Nucleus accumbens (tissue), 56 donors: ENCODE measurements around the gene CPLX1.
"Not testable (repeated sequence)": the region's sequence is repeated elsewhere in the genome, so short reads cannot be mapped to it uniquely, and the experiment has no call there.

ENCODE experiments used
- DNase-seq, 56 donors: peaks; one replicate each; lab custom pipeline; 2025; lab: John Stamatoyannopoulos, UW

The CPLX1 gene

GRCh38 chr4:781493-782216 lies 44.3 kb downstream of the CPLX1 start:
- DNase-seq: peak; percentile 93 to 100 (median 99)

- no peak for DNase-seq
Observed at GRCh38 chr4:780716-781492, 45.0 kb downstream of the CPLX1 start.

- DNase-seq: not testable (repeated sequence)
Observed at GRCh38 chr4:780255-780654, 45.7 kb downstream of the CPLX1 start.

- no peak for DNase-seq
Observed at GRCh38 chr4:779555-779954, 46.4 kb downstream of the CPLX1 start.

GRCh38 chr4:777520-778262 lies 48.2 kb downstream of the CPLX1 start:
- DNase-seq: no peak

- DNase-seq: no peak
Observed at GRCh38 chr4:776743-777441, 49.0 kb downstream of the CPLX1 start.

- DNase-seq: not testable (repeated sequence)
Observed at GRCh38 chr4:775485-775884, 50.4 kb downstream of the CPLX1 start.

GRCh38 chr4:774419-775092 lies 51.4 kb downstream of the CPLX1 start:
- not testable (repeated sequence) for DNase-seq

- DNase-seq: no peak
Observed at GRCh38 chr4:773214-773613, 52.7 kb downstream of the CPLX1 start.

- no peak for DNase-seq
Observed at GRCh38 chr4:772776-773175, 53.2 kb downstream of the CPLX1 start.

- DNase-seq: no peak
Observed at GRCh38 chr4:772118-772517, 53.8 kb downstream of the CPLX1 start.

GRCh38 chr4:771464-771863 lies 54.5 kb downstream of the CPLX1 start:
- DNase-seq: no peak

GRCh38 chr4:770022-770421 lies 55.9 kb downstream of the CPLX1 start:
- DNase-seq: no peak

- no peak for DNase-seq
Observed at GRCh38 chr4:769511-769910, 56.4 kb downstream of the CPLX1 start.

- peak in 4 of 56 donors; percentile 18 to 37 (median 25) for DNase-seq
Observed at GRCh38 chr4:768995-769394, 56.9 kb downstream of the CPLX1 start.

- no peak for DNase-seq
Observed at GRCh38 chr4:768076-768475, 57.9 kb downstream of the CPLX1 start.

GRCh38 chr4:766559-767283 lies 59.2 kb downstream of the CPLX1 start:
- DNase-seq: no peak

- peak in 28 of 56 donors; percentile 16 to 80 (median 52) for DNase-seq
Observed at GRCh38 chr4:766152-766515, 59.8 kb downstream of the CPLX1 start.

- DNase-seq: no peak
Observed at GRCh38 chr4:764405-765169, 61.3 kb downstream of the CPLX1 start.
